Keratinocyte (primary cell): ENCODE results near the gene BARX2. TPM values are rescaled to one million over a fixed set of nuclear protein-coding genes. Genes with fewer than 3 reads are reported as not detected.

Experiments used
- DNase-seq: peaks from one replicate; pipeline ENCODE4 v3.0.0-alpha.2; 2011; ENCODE audit warnings: low read depth, missing footprints, low spot score
- FAIRE-seq: peaks from 2 replicates; lab custom pipeline; 2011; peaks lifted over from hg19 to GRCh38; lab: Jason Lieb, UNC
- H2AFZ ChIP-seq: 2 replicates; pipeline ENCODE4 v1.6.0; 2012; ENCODE audit warnings: low read length, control low read depth, inconsistent platforms; ENCODE audit not compliant: control insufficient read depth
- H3K27ac ChIP-seq: 2 replicates; pipeline ENCODE4 v1.5.1; 2011; ENCODE audit warnings: low read length; ENCODE audit not compliant: control insufficient read depth, insufficient read depth
- H3K27me3 ChIP-seq: 3 replicates; pipeline ENCODE4 v1.6.0; 2011; ENCODE audit warnings: low read length; ENCODE audit not compliant: control insufficient read depth, insufficient read depth; ENCODE audit errors: extremely low read depth
- H3K36me3 ChIP-seq, 2 experiments: 2 replicates in 1 of 2; 3 replicates in 1 of 2; pipeline ENCODE4 v1.5.1; 2011; ENCODE audit warnings: low read length in 2 of 2, mild to moderate bottlenecking in 1 of 2; ENCODE audit not compliant: control insufficient read depth in 2 of 2, insufficient read depth in 2 of 2; ENCODE audit errors: extremely low read depth in 1 of 2
- H3K4me1 ChIP-seq: 3 replicates; pipeline ENCODE4 v1.5.1; 2011; ENCODE audit warnings: low read length; ENCODE audit not compliant: control insufficient read depth, insufficient read depth; ENCODE audit errors: extremely low read depth
- H3K4me2 ChIP-seq: 3 replicates; pipeline ENCODE4 v1.6.0; 2011; ENCODE audit warnings: low read depth, low read length; ENCODE audit not compliant: control insufficient read depth, insufficient read depth; ENCODE audit errors: extremely low read depth
- H3K4me3 ChIP-seq, 3 experiments: fragments of 200-600 bp in 1 of 3; sonication (generic) in 1 of 3; 2 replicates in 2 of 3; 3 replicates in 1 of 3; pipeline ENCODE4 v1.5.1; 2011 to 2016; ENCODE audit warnings: low read length in 3 of 3, mild to moderate bottlenecking in 3 of 3, control low read depth in 2 of 3, inconsistent platforms in 1 of 3, low read depth in 1 of 3, mixed read lengths in 1 of 3, mixed run types in 1 of 3, moderate library complexity in 1 of 3; ENCODE audit not compliant: control insufficient read depth in 2 of 3, insufficient read depth in 2 of 3; ENCODE audit errors: extremely low read depth in 1 of 3
- H3K79me2 ChIP-seq: 2 replicates; pipeline ENCODE4 v1.6.0; 2012; ENCODE audit warnings: low read length; ENCODE audit not compliant: control insufficient read depth, insufficient read depth
- H3K9ac ChIP-seq: 3 replicates; pipeline ENCODE4 v1.6.0; 2011; ENCODE audit warnings: low read length; ENCODE audit not compliant: control insufficient read depth, insufficient read depth; ENCODE audit errors: extremely low read depth
- H3K9me1 ChIP-seq: 3 replicates; pipeline ENCODE4 v1.6.0; 2011; ENCODE audit warnings: low read length; ENCODE audit not compliant: control insufficient read depth, insufficient read depth; ENCODE audit errors: extremely low read depth
- H3K9me3 ChIP-seq: 2 replicates; pipeline ENCODE4 v1.5.1; 2012; ENCODE audit warnings: low read depth, low read length; ENCODE audit not compliant: control insufficient read depth
- H4K20me1 ChIP-seq: 3 replicates; pipeline ENCODE4 v1.6.0; 2011; ENCODE audit warnings: low read length; ENCODE audit not compliant: control insufficient read depth, insufficient read depth; ENCODE audit errors: extremely low read depth
- EZH2 ChIP-seq: IDR thresholded peaks from one replicate; pipeline ENCODE4 v1.6.1; 2012; ENCODE audit warnings: inconsistent platforms, mild to moderate bottlenecking, low read length, moderate library complexity
- dilution Hi-C: fragments of 300-500 bp; cut with MboI; formaldehyde crosslinking; loops from one replicate; pipeline ENCODE4 v1.7.0; 2020; ENCODE audit warnings: low sequenced_read_pairs; ENCODE audit not compliant: extremely low pct_ligation_motif_present
- polyA plus RNA-seq, 5 experiments: library from polyadenylated mRNA; depleted of rRNA in 3 of 5; stranded (reverse) in 3 of 5; stranded (forward) in 1 of 5; unstranded in 1 of 5; fragments of >200 nt; gene quantifications; 1 replicate in 1 of 5; 2 replicates in 3 of 5; 3 replicates in 1 of 5; pipeline versions ENCODE4 v1.2.1 to v1.2.3, GENCODE V29; 2011 to 2012; ENCODE audit warnings: missing spikeins in 2 of 5, low read depth in 1 of 5, low replicate concordance in 1 of 5
- TF ChIP-seq, protein P1 (sequence below), 3 experiments: IDR thresholded peaks in 1 of 3; conservative IDR thresholded peaks in 1 of 3; optimal IDR thresholded peaks in 1 of 3; 2 replicates in 2 of 3; 3 replicates in 1 of 3; pipeline versions ENCODE3 to v1.5.1; 2011; ENCODE audit warnings: low read length in 3 of 3, mild to moderate bottlenecking in 3 of 3, moderate library complexity in 2 of 3, control low read depth in 1 of 3, inconsistent platforms in 1 of 3; ENCODE audit not compliant: insufficient read depth in 2 of 3; ENCODE audit errors: extremely low read depth in 1 of 3

Gene BARX2
- polyA plus RNA-seq, 1 donor (not counting 4 experiments of a cell fraction or from before 2014, with no cell fraction given): 0.87 TPM

DNA sequence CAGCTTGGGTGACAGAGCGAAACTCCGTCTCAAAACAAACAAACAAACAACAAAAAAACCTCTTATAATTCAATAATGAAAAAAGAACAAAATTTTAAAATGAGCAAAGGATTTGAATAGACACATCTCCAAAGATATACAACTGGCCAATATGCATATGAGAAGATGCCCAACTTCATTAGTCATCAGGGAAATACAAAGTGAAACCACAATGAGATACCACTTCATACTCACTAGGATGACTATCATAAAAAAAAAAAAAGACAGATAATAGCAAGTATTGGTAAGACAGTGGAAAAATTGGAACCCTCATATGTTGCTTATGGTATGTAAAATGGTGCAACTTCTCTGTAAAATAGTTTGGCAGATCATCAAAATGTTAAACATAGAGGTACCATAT is 28.7 kb upstream of the BARX2 start:
- Histone ChIP-seq H3K9me1 (no peaks in the 10 kb centered on the region), H3K4me3 (no peak overlapping the region), H3K27me3 (peaks cover 4% of the 10 kb centered on the region), H2AFZ (no peak overlapping the region), H3K27ac (no peak overlapping the region), H3K4me2 (no peak overlapping the region), H3K9ac (no peak overlapping the region), H3K36me3 (no peaks in the 10 kb centered on the region), H3K79me2 (no peaks in the 10 kb centered on the region), H3K9me3 (no peaks in the 10 kb centered on the region), H3K4me1 (no peaks in the 10 kb centered on the region), H4K20me1 (no peaks in the 10 kb centered on the region)
- DNase-seq (no peak), FAIRE-seq (no peak)
- dilution Hi-C loops: no loop called here
- no peak for TF ChIP-seq EZH2
- TF ChIP-seq, protein P1, sequence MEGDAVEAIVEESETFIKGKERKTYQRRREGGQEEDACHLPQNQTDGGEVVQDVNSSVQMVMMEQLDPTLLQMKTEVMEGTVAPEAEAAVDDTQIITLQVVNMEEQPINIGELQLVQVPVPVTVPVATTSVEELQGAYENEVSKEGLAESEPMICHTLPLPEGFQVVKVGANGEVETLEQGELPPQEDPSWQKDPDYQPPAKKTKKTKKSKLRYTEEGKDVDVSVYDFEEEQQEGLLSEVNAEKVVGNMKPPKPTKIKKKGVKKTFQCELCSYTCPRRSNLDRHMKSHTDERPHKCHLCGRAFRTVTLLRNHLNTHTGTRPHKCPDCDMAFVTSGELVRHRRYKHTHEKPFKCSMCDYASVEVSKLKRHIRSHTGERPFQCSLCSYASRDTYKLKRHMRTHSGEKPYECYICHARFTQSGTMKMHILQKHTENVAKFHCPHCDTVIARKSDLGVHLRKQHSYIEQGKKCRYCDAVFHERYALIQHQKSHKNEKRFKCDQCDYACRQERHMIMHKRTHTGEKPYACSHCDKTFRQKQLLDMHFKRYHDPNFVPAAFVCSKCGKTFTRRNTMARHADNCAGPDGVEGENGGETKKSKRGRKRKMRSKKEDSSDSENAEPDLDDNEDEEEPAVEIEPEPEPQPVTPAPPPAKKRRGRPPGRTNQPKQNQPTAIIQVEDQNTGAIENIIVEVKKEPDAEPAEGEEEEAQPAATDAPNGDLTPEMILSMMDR (optimal IDR thresholded peaks at IDR 0.05 in 1 of 3, IDR thresholded peaks at IDR 0.05 in 1 of 3, conservative IDR thresholded peaks at IDR 0.05 in 1 of 3; ENCODE audit: extremely low read depth in 1 of 3, insufficient read depth in 2 of 3, low read length in 3 of 3): no peak

DNA sequence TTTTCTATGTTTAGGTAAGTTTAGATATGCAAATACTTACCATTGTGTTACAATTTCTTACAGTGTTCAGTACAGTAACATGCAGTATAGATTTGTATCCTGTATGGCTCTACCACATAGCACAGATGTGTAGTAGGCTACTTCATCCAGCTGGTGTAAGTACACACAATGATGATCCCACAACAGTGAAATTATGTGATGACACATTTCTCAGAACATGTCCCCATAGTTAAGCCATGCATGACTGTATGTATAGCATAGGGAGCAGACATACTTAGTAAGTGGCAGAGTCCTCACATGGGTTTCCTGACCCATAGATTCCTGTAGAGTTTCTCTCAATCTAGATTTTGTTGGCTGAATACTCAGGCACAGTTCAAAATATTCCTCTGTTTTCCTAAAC is 26.8 kb upstream of the BARX2 start:
- Histone ChIP-seq H3K9ac (no peak overlapping the region), H3K36me3 (no peaks in the 10 kb centered on the region), H3K4me3 (no peak overlapping the region), H3K79me2 (no peaks in the 10 kb centered on the region), H2AFZ (no peak overlapping the region), H4K20me1 (no peaks in the 10 kb centered on the region), H3K27me3 (peaks cover 12% of the 10 kb centered on the region), H3K4me1 (no peaks in the 10 kb centered on the region), H3K4me2 (no peak overlapping the region), H3K9me1 (no peaks in the 10 kb centered on the region), H3K9me3 (no peaks in the 10 kb centered on the region), H3K27ac (no peak overlapping the region)
- FAIRE-seq (no peak), DNase-seq (no peak)
- TF ChIP-seq, protein P1 (optimal IDR thresholded peaks at IDR 0.05 in 1 of 3, IDR thresholded peaks at IDR 0.05 in 1 of 3, conservative IDR thresholded peaks at IDR 0.05 in 1 of 3; ENCODE audit: extremely low read depth in 1 of 3, insufficient read depth in 2 of 3, low read length in 3 of 3): no peak
- no peak for TF ChIP-seq EZH2
- dilution Hi-C loops: no loop called here
